IPS-NIHi11 (cell line): ENCODE data around the gene RIC8B.
A peak's percentile ranks its signal among the peaks of the same experiment; 100 is the strongest.
"Not testable (repeated sequence)": the region's sequence is repeated elsewhere in the genome, so short reads cannot be mapped to it uniquely, and the experiment has no call there.

Experiments
- DNase-seq: peaks from one replicate; pipeline ENCODE4 v3.0.0; 2012; ENCODE audit warnings: mixed read lengths, low spot score

Gene RIC8B, protein sequence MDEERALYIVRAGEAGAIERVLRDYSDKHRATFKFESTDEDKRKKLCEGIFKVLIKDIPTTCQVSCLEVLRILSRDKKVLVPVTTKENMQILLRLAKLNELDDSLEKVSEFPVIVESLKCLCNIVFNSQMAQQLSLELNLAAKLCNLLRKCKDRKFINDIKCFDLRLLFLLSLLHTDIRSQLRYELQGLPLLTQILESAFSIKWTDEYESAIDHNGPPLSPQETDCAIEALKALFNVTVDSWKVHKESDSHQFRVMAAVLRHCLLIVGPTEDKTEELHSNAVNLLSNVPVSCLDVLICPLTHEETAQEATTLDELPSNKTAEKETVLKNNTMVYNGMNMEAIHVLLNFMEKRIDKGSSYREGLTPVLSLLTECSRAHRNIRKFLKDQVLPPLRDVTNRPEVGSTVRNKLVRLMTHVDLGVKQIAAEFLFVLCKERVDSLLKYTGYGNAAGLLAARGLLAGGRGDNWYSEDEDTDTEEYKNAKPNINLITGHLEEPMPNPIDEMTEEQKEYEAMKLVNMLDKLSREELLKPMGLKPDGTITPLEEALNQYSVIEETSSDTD

DNA sequence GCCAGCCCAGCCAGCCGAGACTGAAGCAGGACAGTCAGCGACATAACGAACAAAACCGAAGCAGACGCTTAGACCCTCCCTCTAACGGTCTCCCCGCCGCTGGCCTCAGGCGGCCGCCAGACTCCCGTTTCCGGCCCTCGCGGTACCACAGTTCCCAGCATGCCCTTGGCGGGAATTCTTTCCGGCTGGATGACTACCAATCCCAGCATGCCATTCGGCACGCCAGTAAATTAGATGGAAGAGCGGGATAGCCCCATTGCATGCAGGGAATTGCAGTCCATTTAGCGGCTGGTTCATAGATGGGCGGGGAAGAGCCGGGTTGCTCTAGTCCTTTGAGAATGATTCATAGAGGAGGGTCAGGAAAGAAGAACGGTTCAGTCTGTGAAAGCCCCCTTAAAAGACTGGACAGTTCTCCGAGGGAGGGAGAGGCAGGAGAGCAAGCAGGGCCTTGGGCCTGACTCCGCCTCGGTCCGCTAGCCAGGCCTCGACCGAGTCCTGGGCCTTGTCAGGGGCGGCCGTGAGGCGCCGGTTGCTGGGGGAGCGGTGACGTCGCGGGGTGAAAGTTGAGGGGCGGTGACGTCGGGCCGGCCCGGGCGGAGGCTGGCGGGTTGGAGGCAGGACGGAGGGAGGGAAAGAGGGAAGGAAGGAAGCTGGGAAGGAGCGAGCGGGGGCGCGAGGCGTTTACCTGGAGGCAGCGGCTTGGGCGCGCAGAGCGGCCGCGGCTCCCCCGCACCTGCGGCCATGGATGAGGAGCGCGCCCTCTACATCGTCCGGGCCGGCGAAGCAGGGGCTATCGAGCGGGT, at the start of gene RIC8B:
TSS of gene RIC8B (plus strand) at position 678 of the 803 bp plus-strand sequence. CDS start at position 742, 64 bp downstream.
- peak; percentile 92 for DNase-seq

DNA sequence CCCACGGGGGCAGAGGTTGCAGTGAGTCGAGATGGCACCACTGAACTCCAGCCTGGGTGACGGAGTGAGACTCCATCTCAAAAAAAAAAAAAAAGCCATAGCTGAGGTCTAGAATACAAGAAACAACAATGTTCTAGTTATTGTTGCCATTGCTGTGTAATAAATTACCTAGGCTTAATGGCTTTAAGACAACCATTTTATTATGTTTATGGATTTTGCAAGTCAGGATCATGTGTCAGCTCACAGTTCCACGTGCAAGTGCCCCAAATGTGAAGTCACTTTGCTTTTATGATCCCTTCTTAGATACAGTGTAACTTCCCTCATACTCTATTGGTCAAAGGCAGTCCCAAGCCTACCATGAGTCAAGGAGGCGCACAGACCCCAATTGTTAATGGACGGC, 49.5 kb upstream of the RIC8B start:
- no peak for DNase-seq

DNA sequence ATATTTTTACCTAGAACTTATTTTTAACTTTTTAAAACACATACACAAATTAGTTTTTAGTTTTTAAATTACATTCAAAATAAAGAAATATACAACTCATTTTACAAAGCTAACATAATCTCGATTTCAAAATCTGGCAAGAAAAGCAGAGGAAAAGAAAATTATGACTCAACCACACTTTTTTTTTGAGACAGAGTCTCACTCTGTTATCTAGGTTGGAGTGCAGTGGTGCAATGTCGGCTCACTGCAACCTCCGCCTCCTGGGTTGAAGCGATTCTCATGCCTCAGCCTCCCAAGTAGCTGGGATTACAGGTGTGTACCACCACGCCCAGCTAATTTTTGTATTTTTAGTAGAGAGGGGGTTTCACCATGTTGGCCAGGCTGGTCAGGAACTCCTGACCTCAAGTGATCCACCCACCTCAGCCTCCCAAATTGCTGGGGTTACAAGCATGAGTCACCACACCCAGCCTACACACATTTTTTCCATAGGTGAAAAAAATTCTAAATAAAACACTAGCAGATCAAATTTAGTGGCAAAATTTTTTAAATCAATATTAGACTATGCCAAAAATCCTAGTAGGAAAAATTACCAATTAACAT, 47.8 kb upstream of the RIC8B start:
- not testable (repeated sequence) for DNase-seq

DNA sequence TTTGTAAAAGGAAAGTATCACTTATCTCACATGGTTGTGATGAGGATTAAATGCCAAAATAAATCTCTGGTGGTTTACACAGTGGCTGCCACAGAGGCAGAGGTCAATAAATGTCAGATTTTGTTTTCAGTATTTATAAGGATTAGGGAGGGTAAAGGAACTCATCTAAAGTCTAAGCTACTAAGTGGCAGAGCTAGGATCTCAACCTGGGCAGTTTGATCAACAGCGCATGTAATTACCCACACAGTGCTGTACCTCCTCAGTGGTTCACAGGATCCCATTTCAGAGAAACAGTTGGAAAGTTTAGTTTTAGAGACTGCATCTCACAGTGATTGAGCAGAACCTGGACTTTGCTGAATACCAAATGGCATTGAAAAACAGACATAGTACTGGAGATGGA, 44.9 kb upstream of the RIC8B start:
- no peak for DNase-seq

DNA sequence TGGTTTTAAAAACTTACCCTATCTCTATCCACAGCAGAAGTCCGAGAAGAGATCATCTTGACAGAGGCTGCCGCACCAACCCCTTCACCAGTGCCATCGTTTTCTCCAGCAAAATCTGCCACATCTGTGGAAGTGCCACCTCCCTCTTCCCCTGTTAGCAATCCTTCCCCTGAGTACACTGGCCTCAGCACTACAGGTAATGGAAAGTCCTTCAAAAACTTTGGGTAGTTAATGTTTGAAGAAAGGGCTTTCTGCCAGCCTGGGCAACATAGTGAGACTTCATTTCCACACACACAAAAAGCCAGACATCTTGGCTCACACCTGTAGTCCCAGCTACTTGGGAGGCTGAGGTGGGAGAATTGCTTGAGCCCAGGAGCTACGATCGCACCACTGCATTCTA, 41.6 kb upstream of the RIC8B start:
- no peak for DNase-seq

DNA sequence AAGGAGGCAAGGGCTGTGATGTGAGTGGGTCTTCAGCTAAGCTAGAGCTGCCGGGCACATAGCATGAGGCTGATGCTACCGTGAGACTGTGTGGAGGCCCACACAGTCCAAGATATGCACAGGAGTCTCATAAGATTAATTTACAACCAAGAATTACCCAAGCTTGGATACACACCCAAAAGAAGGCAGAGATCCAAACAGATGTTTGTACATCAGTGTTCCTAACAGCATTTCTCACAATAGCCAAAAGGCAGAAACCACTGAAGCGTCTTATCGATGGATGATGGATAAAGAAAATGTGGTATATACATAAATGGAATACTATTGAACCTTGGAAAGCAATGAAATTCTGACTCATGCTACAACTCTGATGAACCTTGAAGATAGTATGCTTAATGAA, 40.8 kb upstream of the RIC8B start:
- DNase-seq, result no peak

DNA sequence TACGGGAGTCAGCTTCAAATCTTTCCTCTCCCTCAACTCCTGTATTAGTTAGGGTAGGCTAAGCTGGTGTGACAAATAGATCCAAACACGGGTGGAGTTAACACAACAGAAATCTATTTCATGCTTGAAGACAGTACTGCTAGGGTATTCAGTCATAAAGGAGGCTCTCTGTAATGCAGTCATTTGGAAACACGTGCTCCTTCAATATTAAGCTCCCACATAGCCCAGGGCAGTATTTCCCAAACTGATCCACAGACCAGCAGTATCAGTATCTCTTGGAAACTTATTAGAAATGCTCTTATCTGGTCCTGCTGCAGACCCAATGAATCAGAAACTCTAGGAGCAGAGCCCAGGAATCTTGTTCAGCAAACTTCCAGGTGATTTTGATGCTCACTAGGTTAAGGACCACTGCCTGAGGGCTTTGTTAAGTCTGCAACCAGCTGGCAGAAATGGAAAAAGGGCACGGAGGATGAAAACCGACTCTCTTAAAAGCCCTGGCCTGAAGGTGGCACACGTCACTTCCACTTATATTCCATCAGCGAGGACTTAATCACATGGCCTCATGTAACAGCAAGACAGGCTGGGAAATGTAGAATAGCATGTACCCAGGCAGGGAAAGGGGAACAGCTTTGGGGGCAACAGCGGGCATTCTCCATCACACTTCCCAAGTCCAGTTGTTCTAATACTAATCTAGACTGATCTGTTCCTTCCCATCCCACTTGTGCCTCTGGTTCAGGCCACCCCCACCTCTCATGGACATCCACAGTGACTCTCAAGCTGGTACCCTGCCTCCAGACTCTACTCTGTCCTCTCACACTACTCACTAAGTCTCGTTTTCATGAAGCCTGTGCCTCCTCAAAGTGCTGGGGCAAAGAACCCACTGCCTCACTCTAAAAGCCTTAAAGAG, 38.2 kb upstream of the RIC8B start:
- DNase-seq, result no peak

DNA sequence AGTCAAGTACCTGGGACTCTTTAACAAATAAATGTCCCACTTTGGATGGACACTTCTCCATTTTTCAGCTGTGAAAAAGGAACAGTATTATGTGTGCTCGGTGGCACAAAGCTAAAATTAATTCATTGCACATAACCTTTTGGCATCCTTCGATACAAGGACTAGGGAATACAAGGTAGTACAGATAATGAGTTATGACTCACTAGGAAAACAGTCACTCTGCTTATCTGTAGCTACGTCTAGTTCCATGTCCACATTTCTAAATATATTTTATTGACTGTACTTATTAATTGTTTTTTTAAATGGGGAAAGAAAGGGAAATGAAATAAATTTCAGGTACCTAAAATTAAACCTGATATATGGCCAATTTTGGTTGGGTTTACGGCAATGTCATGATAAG, 35.2 kb upstream of the RIC8B start:
- DNase-seq, result no peak

DNA sequence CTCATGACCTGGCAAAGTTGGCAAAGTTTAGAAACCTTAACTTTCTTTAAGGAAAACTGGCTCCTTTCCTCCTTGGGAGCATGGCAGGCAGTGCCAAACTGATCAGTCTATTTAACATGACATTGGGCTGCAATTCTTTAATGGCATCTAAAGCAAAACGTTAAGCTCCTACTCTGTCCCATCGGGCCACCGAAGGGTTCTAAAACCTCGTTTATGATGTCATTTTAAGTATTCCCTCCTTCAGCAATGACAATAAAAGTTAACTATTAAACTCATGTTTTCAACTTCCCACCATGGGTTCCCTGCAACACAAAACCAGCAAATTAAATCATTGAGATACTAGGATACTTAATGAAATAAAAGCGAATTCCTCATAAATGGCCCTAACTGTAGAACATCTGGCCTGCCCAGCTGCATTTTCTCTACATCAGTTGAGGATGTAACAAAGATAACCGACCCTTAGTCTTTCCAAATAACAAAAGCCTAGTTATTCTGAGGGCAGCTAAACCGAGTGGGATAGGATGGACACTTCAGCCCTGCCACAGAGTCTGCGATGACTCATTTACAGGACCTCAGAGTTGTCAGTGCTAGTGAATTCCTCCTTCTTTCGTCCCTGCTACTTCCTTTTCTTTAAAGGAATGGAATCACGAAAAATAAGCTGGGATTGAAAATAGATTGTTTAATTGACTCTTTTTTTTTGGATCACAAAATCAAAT, 34.5 kb upstream of the RIC8B start:
- no peak for DNase-seq

DNA sequence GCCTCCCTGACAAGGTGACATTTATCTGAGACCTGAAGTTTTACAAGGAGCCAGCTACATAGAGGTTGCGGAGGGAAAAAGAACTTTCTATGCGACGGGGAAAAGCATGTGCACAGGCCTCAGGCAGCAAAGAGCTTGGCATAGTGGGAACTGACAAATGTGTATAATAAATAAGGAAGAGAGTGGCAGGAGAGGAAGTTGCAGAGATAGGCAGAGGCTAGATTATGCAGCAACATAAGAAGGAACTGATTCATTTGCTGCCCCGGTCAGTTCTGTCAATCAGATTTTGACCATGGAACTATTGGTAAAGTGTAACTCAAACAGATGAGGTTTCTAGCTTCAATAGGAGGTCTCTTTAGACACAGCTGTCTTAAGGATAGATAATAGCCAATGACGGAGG, 33.7 kb upstream of the RIC8B start:
- DNase-seq, result no peak

DNA sequence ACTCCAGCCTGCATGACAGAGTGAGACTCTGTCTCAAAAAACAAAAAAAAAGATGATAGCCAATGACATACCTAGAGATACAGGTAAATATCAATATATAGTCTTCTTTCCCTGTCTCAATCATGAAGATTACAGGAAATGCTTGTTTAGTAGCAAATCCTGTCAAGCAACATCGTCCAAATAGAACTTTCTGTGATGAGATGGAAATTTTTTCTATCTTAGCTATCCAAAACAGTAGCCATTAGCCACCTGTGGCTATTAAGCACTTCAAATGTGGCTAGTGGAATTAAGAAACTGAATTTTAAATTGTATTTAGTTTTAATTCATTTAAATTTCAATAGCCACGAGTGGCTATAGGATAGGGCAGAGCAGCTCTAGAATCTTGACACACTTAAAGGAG, 33.2 kb upstream of the RIC8B start:
- no peak for DNase-seq

DNA sequence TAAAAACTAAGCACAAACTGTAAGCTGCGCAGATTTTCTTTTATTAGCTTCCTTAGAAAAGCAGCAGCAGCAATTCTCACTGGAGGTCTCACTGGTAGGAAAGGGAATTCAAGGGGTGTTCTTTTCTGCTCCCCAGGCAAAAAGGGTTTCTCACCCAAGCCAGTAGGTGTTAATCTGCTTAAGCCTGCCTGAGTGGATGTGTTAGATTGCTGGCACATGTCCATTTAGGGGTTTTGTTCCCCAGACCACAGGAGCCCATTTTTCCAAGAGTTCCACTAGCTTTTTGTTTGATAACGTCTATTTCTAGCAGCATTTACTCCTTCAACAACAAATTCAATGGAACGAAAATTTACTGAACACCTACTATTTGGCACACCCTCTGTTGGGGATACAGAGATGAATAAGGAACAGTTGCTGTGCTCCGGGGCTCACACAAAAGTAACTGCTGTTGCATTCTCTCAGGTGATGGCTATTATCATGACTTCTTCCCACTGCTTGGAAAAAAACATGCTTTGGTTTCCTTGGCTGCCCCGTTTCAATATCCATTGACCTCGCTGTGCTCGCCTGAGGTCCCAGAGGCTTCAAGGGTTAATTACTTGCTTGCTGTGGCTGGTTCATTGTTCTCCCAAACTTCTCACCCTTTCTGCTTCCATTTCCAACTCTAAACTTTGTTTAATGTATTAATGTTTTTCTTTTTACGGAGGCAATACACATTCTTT, 31.1 kb upstream of the RIC8B start:
- no peak for DNase-seq

DNA sequence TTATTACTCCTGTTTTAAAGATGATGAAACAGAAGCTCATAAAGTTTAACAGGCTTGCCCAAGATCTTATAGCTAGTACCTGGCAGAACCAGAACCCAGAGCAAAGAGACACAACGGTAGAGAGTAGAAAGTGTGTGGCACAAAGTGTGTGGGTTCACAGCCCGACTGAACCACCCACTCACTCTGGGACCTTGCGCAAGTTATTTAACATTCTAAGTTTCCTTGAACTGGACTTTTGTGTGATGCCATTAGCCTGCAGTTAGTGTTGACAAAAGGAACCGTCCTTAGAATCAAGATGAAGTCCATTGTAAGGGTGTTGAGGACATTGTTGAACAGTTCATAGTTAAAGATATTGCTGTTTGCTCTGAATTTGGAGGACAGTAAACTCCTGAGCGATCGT, 29.9 kb upstream of the RIC8B start:
- no peak for DNase-seq

DNA sequence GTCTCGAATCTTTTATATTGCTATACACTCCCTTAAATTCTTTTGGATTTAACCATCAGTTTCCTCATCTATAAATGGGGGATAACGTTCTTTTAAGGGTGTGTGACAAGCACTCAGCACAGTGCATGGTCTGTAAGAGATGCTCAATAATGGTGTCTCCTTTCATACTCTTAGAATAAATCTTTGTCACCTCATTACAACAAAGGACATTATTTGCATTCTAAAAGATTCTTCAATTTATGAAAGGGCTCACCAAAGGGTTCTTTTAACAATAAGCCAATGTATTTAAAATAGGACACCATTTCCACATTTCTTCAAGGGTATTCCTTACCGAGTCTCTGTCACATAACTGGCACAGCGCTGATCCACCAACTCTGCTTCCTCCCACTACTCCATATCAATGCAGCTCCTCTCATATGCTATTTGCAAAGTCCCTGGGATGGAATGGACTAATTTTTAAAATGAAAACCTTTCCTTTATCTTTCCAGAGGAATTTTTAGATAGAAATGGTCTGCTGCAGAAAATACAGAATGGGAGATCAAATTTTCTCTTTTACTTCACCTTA, 29.2 kb upstream of the RIC8B start:
- DNase-seq, result no peak

DNA sequence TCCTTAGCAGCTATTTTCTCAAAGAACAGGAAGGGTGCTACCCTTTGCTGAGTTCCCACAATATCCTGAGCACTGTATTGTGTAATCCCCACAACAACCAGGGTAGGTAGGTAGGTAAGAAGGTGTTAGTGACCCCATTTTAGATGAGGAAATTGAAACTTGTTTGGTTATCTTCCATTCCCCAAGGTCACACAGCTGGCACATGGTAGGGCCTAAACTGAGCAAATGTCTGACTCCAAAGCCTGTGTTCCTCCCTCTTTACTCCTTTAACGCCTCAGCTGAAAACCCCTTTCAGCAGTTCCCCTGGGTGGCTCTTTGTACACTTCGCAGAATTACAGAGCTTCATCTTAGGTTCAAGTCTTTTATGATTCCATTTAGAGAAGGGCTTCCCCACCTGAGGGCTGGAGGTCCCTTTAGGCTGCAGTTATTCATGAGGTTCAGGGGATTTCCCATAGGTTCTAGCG, 26.5 kb upstream of the RIC8B start:
- no peak for DNase-seq

DNA sequence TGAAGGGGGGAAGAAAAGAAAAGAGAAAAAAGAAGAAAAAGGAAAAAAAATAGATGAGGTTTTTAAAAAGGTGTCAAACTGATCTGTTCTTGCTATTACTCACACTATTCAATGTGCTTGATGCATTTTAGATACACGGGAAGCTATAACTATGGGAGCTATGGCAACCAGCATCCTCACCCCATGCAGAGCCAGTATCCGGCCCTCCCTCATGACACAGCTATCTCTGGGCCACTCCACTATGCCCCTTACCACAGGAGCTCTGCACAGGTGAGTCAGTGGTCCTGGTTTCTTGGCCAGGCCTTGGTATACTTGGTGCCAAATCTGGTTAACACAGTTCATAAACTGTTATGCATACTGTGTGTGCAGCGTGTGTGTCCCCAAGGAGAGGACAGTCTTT, 24.0 kb upstream of the RIC8B start:
- DNase-seq, result no peak

DNA sequence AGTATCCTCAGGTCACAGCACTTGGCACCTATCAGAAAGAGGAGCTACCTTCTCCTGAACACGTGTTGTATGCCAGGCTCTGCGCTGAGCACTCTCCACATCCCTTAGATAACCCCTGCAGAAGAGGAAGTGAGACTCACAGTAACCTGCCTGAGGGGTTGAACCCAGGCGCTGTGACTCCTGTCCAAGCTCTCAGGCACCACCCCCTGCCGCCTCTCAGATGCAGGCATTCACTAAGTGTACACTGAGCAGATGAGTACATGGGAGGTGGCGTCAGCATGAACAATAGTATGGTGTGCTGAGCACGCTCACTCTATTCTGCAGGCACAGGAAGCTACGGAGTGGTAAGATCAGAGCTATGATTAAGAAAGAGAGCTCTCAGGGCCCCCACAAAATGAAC, 21.0 kb upstream of the RIC8B start:
- DNase-seq, result no peak

DNA sequence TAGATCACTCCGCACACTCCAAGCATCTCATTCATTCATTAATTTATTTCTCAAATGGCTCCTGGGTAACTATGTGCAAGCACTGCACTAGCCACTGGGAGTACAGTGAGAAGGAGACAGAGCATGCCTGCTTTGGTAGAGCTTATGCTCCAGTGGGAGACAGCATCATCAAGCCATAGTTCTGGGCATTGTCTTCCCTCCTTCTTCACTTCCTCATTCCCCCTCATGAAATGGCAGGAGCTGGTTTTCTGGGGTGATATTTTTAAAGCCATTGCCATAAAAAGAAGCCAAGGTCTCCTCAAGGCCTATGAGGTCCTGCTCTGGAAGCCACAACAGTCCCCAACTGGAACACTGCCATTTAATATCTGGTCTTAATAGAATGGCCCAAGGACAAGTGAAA, 20.2 kb upstream of the RIC8B start:
- no peak for DNase-seq

DNA sequence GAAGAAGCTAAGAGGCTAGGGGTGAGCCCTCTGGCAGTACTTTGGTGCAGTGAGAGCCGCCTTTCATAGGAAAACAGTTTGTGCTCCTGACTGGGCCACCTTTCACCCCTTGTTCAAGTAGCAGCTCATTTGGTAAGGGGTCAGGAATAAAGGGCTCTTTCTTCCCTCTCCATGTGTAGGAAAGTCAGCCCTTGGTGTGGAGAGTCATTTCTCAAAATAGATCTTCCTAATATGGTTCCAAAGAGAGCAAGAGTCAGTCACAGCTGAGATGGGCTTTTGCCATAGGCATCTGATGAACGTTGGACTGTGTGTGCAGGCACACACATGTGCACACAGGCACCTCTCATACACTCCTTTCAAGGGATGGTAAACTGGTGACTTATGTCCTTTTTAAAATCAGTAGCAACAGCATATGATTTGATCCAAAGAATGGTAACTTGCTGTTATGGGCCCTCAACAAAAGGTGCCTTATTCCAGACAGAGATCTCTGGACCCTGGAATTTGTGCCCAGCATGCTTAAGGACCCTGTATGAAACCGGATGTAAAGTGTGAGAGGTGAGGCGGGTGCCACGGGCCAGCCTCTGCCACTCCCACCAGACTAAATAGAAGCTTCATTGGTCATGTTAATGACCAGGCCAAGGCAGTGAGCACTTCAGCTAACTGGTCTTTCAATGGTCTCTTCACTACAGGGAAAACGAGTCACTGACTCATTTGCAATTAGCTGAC, 16.7 kb upstream of the RIC8B start:
- no peak for DNase-seq
